ENCODE measurements around the gene EIF2B2.
"Not testable (repeated sequence)": the region's sequence is repeated elsewhere in the genome, so short reads cannot be mapped to it uniquely, and the experiment has no call there.

Gene EIF2B2

GRCh38 chr14:74974364-74975058 lies 28.2 kb upstream of the EIF2B2 start:
- DNase-seq = no peak

DNA sequence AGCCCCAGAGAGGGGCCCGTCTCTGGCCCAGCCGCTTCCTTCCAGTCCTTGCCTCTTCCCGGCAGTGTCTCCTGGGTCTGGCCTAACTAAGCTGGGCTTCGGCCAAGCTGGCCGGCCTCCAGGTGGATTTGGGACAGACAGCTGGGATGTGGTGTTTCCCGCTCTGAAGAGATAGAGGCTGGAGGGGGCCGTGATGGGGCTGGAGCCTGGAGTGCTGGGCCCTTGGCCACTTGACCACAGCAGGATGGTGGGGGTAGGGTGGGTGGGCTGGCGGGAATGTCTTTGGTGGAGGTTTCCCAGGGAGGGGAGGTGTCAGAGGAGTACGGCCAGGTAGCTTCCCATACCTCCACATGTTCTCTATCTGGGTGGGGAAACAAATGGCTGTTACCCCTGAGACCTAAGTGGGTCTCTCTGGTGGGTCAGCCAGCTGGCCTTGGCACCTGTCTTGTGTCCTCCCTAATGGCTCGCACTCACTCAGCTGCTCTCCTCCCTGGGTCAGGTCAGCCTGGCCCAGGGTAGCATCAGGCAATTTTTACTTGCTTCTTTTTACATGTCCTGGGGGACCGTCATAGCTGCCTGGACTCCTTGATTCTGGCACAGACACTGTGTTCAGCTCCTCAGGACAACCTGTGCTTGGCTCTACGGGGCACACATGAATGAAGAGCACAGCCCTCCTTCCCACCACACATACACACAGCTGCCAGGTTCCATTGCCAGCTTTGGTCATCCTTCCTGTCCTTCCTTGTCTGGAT lies 27.5 kb upstream of the EIF2B2 start:
- no peak for DNase-seq

- no peak for DNase-seq
Observed at GRCh38 chr14:74976264-74977113, 26.2 kb upstream of the EIF2B2 start.

DNA sequence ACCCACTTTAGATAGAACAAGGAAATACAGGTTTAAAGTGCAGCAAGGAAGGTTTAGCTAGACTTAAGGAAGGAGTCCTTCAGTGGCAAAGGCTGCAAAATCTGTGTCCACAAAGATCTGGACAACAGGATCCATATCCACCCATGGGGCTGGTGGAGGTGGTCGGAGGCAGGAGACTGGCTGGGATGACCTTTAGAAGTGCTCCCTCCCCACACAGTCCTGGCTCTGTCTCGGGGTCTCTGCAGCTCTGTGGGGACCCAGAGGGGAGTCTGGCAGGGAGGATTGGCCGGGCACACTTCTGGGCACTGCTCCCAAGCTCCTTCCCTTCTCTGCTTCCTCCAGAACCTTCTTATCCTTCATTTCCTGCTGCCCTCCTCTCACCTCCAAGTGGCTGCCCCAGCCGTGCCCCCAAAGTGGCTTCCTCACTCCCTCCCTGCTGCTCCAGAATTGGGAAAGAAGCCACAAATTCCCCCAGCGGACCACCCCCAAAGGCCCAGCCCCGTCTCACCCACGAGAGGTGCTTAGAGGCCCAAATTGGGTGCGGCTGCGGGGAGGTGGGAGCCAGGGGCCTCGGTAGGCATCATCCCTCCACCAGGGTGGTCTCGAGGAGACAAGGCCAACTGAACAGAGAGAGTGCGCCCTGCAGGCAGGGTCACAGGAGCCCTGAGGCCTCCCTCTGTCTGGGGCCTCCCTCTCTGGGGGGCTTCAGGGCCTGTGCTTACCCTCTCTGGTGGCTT lies 25.4 kb upstream of the EIF2B2 start:
- no peak for DNase-seq

DNA sequence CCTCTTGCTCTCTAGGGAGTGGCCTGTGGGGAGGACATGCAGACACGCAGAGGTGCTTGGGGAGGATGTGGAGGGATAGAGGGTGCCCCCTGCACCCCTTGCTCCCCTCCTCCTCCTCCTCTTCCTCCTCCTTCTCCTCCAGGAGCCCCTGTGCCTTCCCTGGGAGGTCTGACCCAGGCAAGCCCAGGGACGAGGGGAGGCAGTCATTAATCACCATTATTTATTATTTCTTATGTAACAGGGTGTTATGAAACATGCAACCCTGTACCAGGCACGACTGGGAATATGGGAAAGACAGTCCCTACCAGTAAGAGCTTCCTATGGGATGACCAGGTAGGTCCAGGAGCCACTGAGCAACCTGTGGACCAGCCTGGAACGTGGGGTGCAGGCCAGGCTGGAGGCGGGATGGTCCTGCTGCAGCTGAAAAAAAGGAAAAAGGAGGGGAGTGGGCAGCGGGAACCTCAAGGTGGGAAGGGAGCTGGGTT lies 24.8 kb upstream of the EIF2B2 start:
- DNase-seq = no peak

DNA sequence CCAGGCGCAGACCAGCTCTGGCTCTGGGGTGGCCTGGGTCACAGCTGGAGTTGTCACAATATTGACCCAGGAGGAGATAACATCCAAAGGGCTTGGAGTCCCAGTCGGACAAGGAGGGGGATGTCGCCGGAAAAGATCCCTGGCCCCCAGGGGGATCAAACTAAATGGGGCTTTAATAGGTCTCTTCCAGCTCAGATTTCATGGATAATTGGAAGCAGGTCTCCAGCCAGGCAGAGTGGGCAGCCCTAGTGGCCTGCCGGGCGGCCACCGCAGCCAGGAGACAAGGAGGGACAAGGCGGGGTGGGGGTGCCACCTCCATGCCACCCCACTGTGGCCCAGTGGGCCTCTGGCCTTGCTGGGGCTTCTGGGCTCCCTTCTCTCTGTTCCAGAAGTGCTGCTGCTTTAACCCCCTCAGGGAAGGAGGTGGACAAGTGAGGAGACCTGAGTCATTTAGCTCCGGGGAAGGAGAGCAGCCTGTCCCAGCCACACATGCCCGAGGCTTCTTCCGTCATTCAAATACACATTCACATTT lies 24.2 kb upstream of the EIF2B2 start:
- DNase-seq = no peak

GRCh38 chr14:74979029-74979428 lies 23.7 kb upstream of the EIF2B2 start:
- no peak for DNase-seq

- DNase-seq = no peak
Observed at GRCh38 chr14:74979442-74980397, 23.0 kb upstream of the EIF2B2 start.

DNA sequence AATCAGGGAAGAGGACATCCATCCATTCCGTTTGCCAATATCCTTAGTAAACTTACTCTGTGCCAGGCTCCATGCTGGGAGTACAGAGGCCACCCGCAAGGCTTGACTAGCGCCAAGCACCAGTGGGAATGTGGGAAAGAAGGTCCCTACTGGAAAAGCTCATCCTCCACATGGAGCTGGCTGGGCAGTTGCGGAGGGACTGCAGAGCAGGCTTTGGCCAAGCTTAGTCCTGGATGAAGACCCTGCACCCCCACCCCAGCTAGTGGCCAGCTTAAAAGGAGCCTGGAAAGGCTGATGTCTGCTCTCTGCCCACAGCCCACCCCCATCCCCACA lies 22.4 kb upstream of the EIF2B2 start:
- no peak for DNase-seq

GRCh38 chr14:74980731-74981461 lies 21.8 kb upstream of the EIF2B2 start:
- no peak for DNase-seq

DNA sequence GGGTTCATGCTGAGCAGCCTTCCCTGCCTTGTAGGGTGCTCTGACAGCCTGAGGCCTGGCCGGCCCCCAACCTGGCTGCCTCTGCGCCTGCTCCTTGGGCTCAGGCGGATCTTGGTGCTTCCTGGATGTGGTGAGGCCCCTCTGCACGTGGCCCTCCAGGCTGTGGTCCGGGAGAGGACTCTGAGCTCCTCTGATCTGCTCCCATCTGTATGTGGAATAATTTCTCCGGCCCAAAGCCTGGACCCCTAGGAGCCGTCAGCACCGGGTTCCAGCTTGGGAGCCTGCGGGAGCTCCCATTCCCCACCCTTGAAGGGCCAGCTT lies 21.3 kb upstream of the EIF2B2 start:
- DNase-seq = no peak

DNA sequence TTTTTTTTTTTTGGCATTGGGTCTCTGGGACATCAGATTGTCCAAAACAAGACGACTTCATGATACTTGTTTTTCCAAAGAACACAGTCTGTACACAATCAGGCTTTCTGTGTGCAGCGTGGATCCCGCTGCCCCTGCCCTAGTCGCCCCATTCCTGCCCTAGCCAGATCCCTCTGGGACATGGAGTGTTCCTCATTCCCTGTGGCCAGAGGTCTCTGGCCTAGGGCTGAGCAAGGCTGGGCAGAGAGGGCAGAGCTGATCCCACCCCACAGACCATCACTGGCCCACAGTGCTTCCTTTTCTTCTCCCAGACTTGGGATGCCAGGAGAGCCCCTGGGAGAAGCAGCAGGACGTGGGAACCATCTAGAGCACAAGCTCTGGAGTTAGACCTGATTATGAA lies 20.9 kb upstream of the EIF2B2 start:
- DNase-seq = no peak

DNA sequence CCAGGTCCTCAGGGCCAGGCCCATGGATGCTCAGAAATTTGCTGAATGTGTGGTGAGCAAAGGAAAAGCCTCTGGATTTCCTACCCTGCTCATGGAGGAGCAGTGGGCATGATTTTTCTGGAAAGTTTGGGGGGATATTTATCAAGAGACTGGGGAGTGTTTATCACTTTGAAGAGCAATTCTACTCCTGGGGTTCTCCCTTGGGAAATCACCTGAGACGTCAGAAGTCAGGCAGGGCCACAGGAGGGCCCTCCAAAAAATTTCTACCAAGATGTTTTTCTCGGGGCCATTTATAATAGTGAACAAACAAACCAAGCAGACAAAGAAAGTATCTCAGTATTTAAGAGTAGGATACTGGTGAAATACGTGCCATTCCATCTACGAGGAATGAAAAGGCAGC lies 20.1 kb upstream of the EIF2B2 start:
- DNase-seq = no peak

GRCh38 chr14:74983343-74983742 lies 19.4 kb upstream of the EIF2B2 start:
- DNase-seq = no peak

DNA sequence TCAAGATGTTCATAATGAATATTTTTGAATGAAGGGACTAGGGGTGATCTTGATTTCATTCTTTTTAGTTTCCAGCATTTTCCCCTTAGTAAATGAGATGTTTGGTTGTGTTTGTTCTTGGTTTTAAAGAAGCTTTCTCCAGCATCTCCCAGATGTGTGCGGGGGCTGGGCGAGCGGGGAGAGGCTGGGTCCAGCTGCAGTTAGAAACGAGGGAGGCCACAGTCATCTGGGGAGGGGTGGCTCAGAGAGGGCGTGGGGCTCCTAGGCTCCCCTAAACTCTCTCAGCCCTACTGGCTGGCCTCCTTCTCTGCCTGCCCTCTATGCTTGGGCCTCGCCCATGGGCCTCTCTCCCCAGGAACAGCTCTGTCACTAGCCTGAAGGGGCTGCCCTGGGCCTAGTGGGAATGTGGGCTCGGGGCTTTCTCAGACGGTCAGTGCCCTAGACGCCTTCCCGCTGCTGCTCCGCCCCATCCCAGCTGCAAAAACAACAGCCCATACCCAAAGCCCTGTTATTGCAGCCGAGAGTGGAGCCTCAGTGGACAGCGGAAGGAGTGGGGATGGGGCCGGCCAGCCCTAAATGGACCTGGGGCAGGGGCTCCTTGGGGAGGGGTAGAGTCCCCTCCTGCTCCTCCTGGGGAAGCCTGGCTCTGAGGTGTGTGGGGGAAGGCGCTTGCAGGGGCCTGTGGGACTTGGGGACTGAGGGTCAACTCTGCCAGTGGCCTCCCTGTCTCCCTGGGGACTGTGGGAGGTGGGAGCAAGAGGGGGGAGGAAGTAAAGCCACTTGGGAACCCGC lies 18.3 kb upstream of the EIF2B2 start:
- DNase-seq = no peak

DNA sequence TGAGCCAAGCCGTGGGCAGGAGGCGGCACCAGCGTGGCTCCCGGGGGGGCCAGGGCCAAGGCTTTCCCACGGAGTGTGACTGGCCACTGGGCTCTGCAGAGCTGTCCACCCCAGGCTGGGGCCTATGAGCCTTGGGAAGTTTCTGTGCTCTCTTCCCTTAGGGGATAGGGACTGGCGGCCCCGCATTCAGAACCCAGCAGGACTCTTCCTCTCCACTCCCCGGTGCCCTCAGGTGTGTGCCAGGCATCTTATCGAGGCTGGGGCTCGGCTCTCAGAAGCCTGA lies 17.8 kb upstream of the EIF2B2 start:
- DNase-seq = no peak

- no peak for DNase-seq
Observed at GRCh38 chr14:74985806-74986205, 16.9 kb upstream of the EIF2B2 start.

- no peak for DNase-seq
Observed at GRCh38 chr14:74988131-74988530, 14.6 kb upstream of the EIF2B2 start.

DNA sequence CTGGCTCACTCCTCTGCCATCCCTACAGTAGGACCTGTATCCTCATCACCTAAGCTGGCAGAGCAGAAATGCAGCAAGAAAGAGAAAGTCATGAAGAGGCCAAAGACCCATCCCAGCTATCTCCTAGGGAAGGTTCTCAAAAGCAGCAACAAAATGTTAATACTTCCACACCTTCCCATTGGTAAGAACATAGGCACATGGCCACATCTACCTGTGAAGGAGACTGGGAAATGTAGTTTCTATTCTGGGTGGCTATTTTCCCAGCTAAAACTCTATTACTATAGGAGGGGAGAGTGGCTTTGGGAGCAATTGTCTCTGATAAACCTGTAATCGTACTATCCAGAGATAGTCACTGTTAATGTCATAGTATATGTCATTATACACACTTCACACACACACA lies 13.7 kb upstream of the EIF2B2 start:
- DNase-seq = no peak

- not testable (repeated sequence) for DNase-seq
Observed at GRCh38 chr14:74994182-74994581, 8.5 kb upstream of the EIF2B2 start.

Data from CD4-positive, alpha-beta T cell treated with Interleukin-4 for 4 hours (primary cell).